Measurements from ENCODE around the gene ZNRD2. TPM values are rescaled to one million over a fixed set of nuclear protein-coding genes. Genes with fewer than 3 reads are reported as not detected.
A peak's percentile ranks its signal among the peaks of the same experiment; 100 is the strongest.

ZNRD2 gene
- total and polyA plus RNA-seq, 2 of the 8 experiments (the other 6 are each of a cell fraction or from before 2014, with no cell fraction given): 53.4 to 125 TPM

- no peaks in the 10 kb centered on the region for H3K9me3 ChIP-seq (ENCODE audit: insufficient read depth in 2 of 2, low read depth in 1 of 2, low read length in 1 of 2)
- H3K27me3 ChIP-seq (replicated peaks in 1 of 4; ENCODE audit: control insufficient read depth in 3 of 4, extremely low read depth in 1 of 4, insufficient read depth in 3 of 4, low read length in 3 of 4): no peaks in the 10 kb centered on the region; a peak in 1 of 7 replicates
- H2BK120ac ChIP-seq (replicated peaks; ENCODE audit: low read depth, low read length): no peak overlapping the region
- peak overlapping the region; percentile 27 to 57 (median 37) for H3K4me3 ChIP-seq (ENCODE audit: extremely low read depth in 1 of 4, insufficient read depth in 2 of 4, low read depth in 3 of 4, low read length in 4 of 4)
- peaks cover 5 to 17% of the 10 kb centered on the region in 2 experiments for H4K20me1 ChIP-seq (replicated peaks in 1 of 2; ENCODE audit: control insufficient read depth in 1 of 2, insufficient read depth in 2 of 2, low read length in 2 of 2)
- no peak overlapping the region; the same call in 1 of the 2 replicates for H2AK5ac ChIP-seq (ENCODE audit: low read depth, low read length)
- peak overlapping the region; percentile 14; the same call in 1 of the 2 replicates for H4K8ac ChIP-seq (ENCODE audit: extremely low read depth, insufficient read depth, low read length)
- WGBS, 2 experiments (ENCODE audit: extremely low coverage in 1 of 2, insufficient coverage in 1 of 2, insufficient read length in 1 of 2, insufficient replicate concordance in 2 of 2, low coverage in 1 of 2, low lambda C conversion rate in 2 of 2, missing lambda C conversion rate in 1 of 2): 3% methylated on average over 65 of the region's 67 CpGs; no CpG with 5 or more reads in 1 of the 2 experiments
- H4K91ac ChIP-seq (replicated peaks; ENCODE audit: insufficient read length, low read length): no peak overlapping the region
- H3K4me2 ChIP-seq (ENCODE audit: insufficient read depth in 1 of 2, low read depth in 2 of 2, low read length in 2 of 2): peak overlapping the region; percentile 72 to 79
- H3K79me1 ChIP-seq (ENCODE audit: low read depth, low read length): peaks cover 13% of the 10 kb centered on the region
- peaks cover 0 to 20% (median 7%) of the 10 kb centered on the region in 4 experiments; a peak in 6 of 7 replicates for H3K4me1 ChIP-seq (replicated peaks in 1 of 4; ENCODE audit: control insufficient read depth in 3 of 4, insufficient read depth in 4 of 4, low read length in 3 of 4)
- no peaks in the 10 kb centered on the region; a peak in 2 of 4 replicates for H3K79me2 ChIP-seq (ENCODE audit: control insufficient read depth in 1 of 2, insufficient read depth in 2 of 2, low read length in 2 of 2)
- H3K23me2 ChIP-seq (ENCODE audit: low read depth, low read length): peaks cover 7% of the 10 kb centered on the region; the same call in 1 of the 2 replicates
- H3K56ac ChIP-seq (replicated peaks; ENCODE audit: insufficient read length, low read depth, low read length): no peak overlapping the region
- H2AFZ ChIP-seq (ENCODE audit: low read length): no peak overlapping the region
- peak overlapping the region; percentile 66; the same call in 1 of the 2 replicates for H2BK5ac ChIP-seq (ENCODE audit: low read depth, low read length)
- peak overlapping the region; percentile 72; the same call in 1 of the 2 replicates for H2BK15ac ChIP-seq (ENCODE audit: low read length)
- peak; percentile 94 for DNase-seq (ENCODE audit: low read depth in 1 of 2, low spot score in 2 of 2)
- peaks cover 4 to 24% (median 12%) of the 10 kb centered on the region in 4 experiments; a peak in 5 of 8 replicates for H3K36me3 ChIP-seq (ENCODE audit: control insufficient read depth in 2 of 4, insufficient read depth in 4 of 4, low read length in 3 of 4)
- no peak overlapping the region for H3K23ac ChIP-seq (ENCODE audit: insufficient read length)
- peak; percentile 70 for FAIRE-seq
- no peak overlapping the region for H3K4ac ChIP-seq (replicated peaks; ENCODE audit: insufficient read length, low read depth, low read length)
- H2BK12ac ChIP-seq (ENCODE audit: low read depth, low read length): no peak overlapping the region
- H3K18ac ChIP-seq (ENCODE audit: extremely low read depth, low read length): peak overlapping the region; percentile 32
- H3K9ac ChIP-seq (replicated peaks in 1 of 4; ENCODE audit: extremely low read depth in 1 of 4, low read depth in 3 of 4, low read length in 3 of 4): peak overlapping the region in 2 of 4 experiments; percentile 16 to 28; a peak in 1 of 7 replicates
- H4K5ac ChIP-seq (ENCODE audit: insufficient read length, low read depth, low read length): no peak overlapping the region
- no peak overlapping the region for H3K27ac ChIP-seq (ENCODE audit: low read depth, low read length)
- no peak overlapping the region for H2BK20ac ChIP-seq (ENCODE audit: low read length)
- H3K14ac ChIP-seq (ENCODE audit: insufficient read length): no peak overlapping the region
- ChIA-PET POLR2A (ENCODE audit: partially characterized antibody) (interaction anchor here (0.7 to 1.9 kb wide), 19 partner anchors 8 to 254 kb away, joined by 3 to 11 read pairs (median 4); partner anchors contain the start of genes KAT5, MALAT1, MUS81 and ZNRD2), CTCF (ENCODE audit: partially characterized antibody) (interaction anchor here (0.6 to 14.8 kb wide), 12 partner anchors 9 to 729 kb away, joined by 3 to 227 read pairs (median 3); partner anchors contain the start of genes KCNK7 and RIN1)
- TF ChIP-seq KDM1A (IDR thresholded peaks at IDR 0.05; ENCODE audit: borderline replicate concordance, low read length) (no peak), MAX (IDR thresholded peaks at IDR 0.05) (peak; percentile 99), NRF1 (IDR thresholded peaks at IDR 0.05; ENCODE audit: low read depth, low read length) (no peak), SP2 (IDR thresholded peaks at IDR 0.05; ENCODE audit: low read length) (no peak), SIN3A (conservative IDR thresholded peaks at IDR 0.05 in 1 of 2, IDR thresholded peaks at IDR 0.05 in 1 of 2; ENCODE audit: low read depth in 1 of 2, low read length in 2 of 2) (peak; percentile 17 to 71; a peak in 2 of 4 replicates), SP4 (IDR thresholded peaks at IDR 0.05; ENCODE audit: low read length) (no peak), SIRT6 (IDR thresholded peaks at IDR 0.05; ENCODE audit: low read length) (no peak), GABPA (IDR thresholded peaks at IDR 0.05; ENCODE audit: borderline replicate concordance, insufficient read depth, low read length) (0 out of 2 replicates have a peak, but pooled peaks have one; percentile 19), CBX8 (IDR thresholded peaks at IDR 0.05; ENCODE audit: borderline replicate concordance, low read depth, low read length) (no peak), SRF (IDR thresholded peaks at IDR 0.05; ENCODE audit: low read depth, low read length) (no peak), POLR2A (IDR thresholded peaks at IDR 0.05; ENCODE audit: control extremely low read depth in 1 of 2, low read depth in 2 of 2, low read length in 2 of 2) (peak in 1 of 2 experiments; percentile 35; a peak in 1 of 3 replicates), BRCA1 (IDR thresholded peaks at IDR 0.05; ENCODE audit: low read depth, low read length) (no peak)
Observed at GRCh38 chr11:65606876-65607613, 36.8 kb downstream of the ZNRD2 start.
